Measurements from ENCODE around the gene CHST9.
"Not testable (repeated sequence)": the region's sequence is repeated elsewhere in the genome, so short reads cannot be mapped to it uniquely, and the experiment has no call there.

CHST9 gene

GRCh38 chr18:27171993-27172392, 13.1 kb downstream of the CHST9 start:
- DNase-seq (ENCODE audit: low spot score): no peak

GRCh38 chr18:27165412-27165811, 19.7 kb downstream of the CHST9 start:
- no peak for DNase-seq (ENCODE audit: low spot score)

GRCh38 chr18:27164905-27165304, 20.2 kb downstream of the CHST9 start:
- no peak for DNase-seq (ENCODE audit: low spot score)

- not testable (repeated sequence) for DNase-seq (ENCODE audit: low spot score)
Observed at GRCh38 chr18:27163197-27163716, 21.9 kb downstream of the CHST9 start.

- not testable (repeated sequence) for DNase-seq (ENCODE audit: low spot score)
Observed at GRCh38 chr18:27149240-27149639, 35.9 kb downstream of the CHST9 start.

- DNase-seq (ENCODE audit: low spot score): no peak
Observed at GRCh38 chr18:27144672-27145071, 40.4 kb downstream of the CHST9 start.

GRCh38 chr18:27143580-27144287, 41.4 kb downstream of the CHST9 start:
- DNase-seq (ENCODE audit: low spot score): no peak

GRCh38 chr18:27142891-27143290, 42.2 kb downstream of the CHST9 start:
- DNase-seq (ENCODE audit: low spot score): no peak

GRCh38 chr18:27141876-27142275, 43.2 kb downstream of the CHST9 start:
- DNase-seq (ENCODE audit: low spot score): no peak

- no peak for DNase-seq (ENCODE audit: low spot score)
Observed at GRCh38 chr18:27138079-27138478, 47.0 kb downstream of the CHST9 start.

GRCh38 chr18:27136208-27136535, 48.9 kb downstream of the CHST9 start:
- DNase-seq (ENCODE audit: low spot score): no peak

- no peak for DNase-seq (ENCODE audit: low spot score)
Observed at GRCh38 chr18:27135504-27136207, 49.5 kb downstream of the CHST9 start.

GRCh38 chr18:27130065-27130630, 55.0 kb downstream of the CHST9 start:
- DNase-seq (ENCODE audit: low spot score): no peak

- DNase-seq (ENCODE audit: low spot score): no peak
Observed at GRCh38 chr18:27124196-27124595, 60.9 kb downstream of the CHST9 start.

- DNase-seq (ENCODE audit: low spot score): no peak
Observed at GRCh38 chr18:27121108-27121507, 64.0 kb downstream of the CHST9 start.

GRCh38 chr18:27120246-27120645, 64.9 kb downstream of the CHST9 start:
- DNase-seq (ENCODE audit: low spot score): no peak

GRCh38 chr18:27118973-27119372, 66.1 kb downstream of the CHST9 start:
- no peak for DNase-seq (ENCODE audit: low spot score)

GRCh38 chr18:27114842-27115241, 70.3 kb downstream of the CHST9 start:
- no peak for DNase-seq (ENCODE audit: low spot score)

GRCh38 chr18:27113358-27113757, 71.8 kb downstream of the CHST9 start:
- no peak for DNase-seq (ENCODE audit: low spot score)

- DNase-seq (ENCODE audit: low spot score): no peak
Observed at GRCh38 chr18:27110319-27110718, 74.8 kb downstream of the CHST9 start.

- no peak for DNase-seq (ENCODE audit: low spot score)
Observed at GRCh38 chr18:27109451-27109850, 75.7 kb downstream of the CHST9 start.

- no peak for DNase-seq (ENCODE audit: low spot score)
Observed at GRCh38 chr18:27108842-27109241, 76.3 kb downstream of the CHST9 start.

- no peak for DNase-seq (ENCODE audit: low spot score)
Observed at GRCh38 chr18:27104743-27105142, 80.4 kb downstream of the CHST9 start.
